GM23248 (cell line): ENCODE measurements around the gene CCDC51. TPM values are rescaled to one million over a fixed set of nuclear protein-coding genes. Genes with fewer than 3 reads are reported as not detected.

Experiments used
- DNase-seq: peaks from one replicate; pipeline ENCODE4 v3.0.0-alpha.2; 2015
- H2AFZ ChIP-seq: fragments of 200-600 bp; sonication (generic); 2 replicates; pipeline ENCODE4 v1.6.1; 2016; ENCODE audit warnings: antibody characterized with exemption
- H3F3A ChIP-seq: fragments of 200-600 bp; sonication (generic); 2 replicates; pipeline ENCODE4 v1.6.1; 2016; ENCODE audit warnings: mild to moderate bottlenecking, antibody characterized with exemption, mixed run types; ENCODE audit not compliant: insufficient read depth
- H3K27ac ChIP-seq: fragments of 200-600 bp; sonication (generic); 2 replicates; pipeline ENCODE4 v1.5.1; 2016; ENCODE audit warnings: mild to moderate bottlenecking
- H3K27me3 ChIP-seq: fragments of 200-600 bp; sonication (generic); replicated peaks from 2 replicates; pipeline ENCODE4 v1.6.1; 2016; ENCODE audit warnings: mild to moderate bottlenecking; ENCODE audit not compliant: insufficient read depth
- H3K36me3 ChIP-seq: fragments of 200-600 bp; sonication (generic); 2 replicates; pipeline ENCODE4 v1.6.1; 2016; ENCODE audit warnings: low read depth, mild to moderate bottlenecking
- H3K4me1 ChIP-seq: fragments of 200-600 bp; sonication (generic); 2 replicates; pipeline ENCODE4 v1.6.1; 2016; ENCODE audit warnings: mild to moderate bottlenecking; ENCODE audit not compliant: insufficient read depth
- H3K4me2 ChIP-seq: fragments of 200-600 bp; sonication (generic); one replicate; pipeline ENCODE4 v1.6.1; 2016; ENCODE audit warnings: mild to moderate bottlenecking; ENCODE audit not compliant: unreplicated experiment
- H3K4me3 ChIP-seq: fragments of 200-600 bp; sonication (generic); 2 replicates; pipeline ENCODE4 v1.5.1; 2016; ENCODE audit warnings: mild to moderate bottlenecking
- H3K79me2 ChIP-seq: fragments of 200-600 bp; sonication (generic); 2 replicates; pipeline ENCODE4 v1.6.1; 2016; ENCODE audit warnings: mild to moderate bottlenecking; ENCODE audit not compliant: insufficient read depth
- H3K9ac ChIP-seq: fragments of 200-600 bp; sonication (generic); 2 replicates; pipeline ENCODE4 v1.6.1; 2016; ENCODE audit warnings: mild to moderate bottlenecking
- H3K9me2 ChIP-seq: fragments of 200-600 bp; sonication (generic); 2 replicates; pipeline ENCODE4 v1.6.1; 2016; ENCODE audit warnings: mixed run types, mild to moderate bottlenecking, moderate library complexity; ENCODE audit not compliant: insufficient read depth
- H3K9me3 ChIP-seq: fragments of 200-600 bp; sonication (generic); one replicate; pipeline ENCODE4 v1.6.1; 2017; ENCODE audit warnings: low read depth
- H4K20me1 ChIP-seq: fragments of 200-600 bp; sonication (generic); 2 replicates; pipeline ENCODE4 v1.6.0; 2016; ENCODE audit not compliant: insufficient read depth
- EZH2 ChIP-seq: fragments of 200-600 bp; sonication (generic); IDR thresholded peaks from 2 replicates; pipeline ENCODE4 v1.6.1; 2018; ENCODE audit warnings: antibody characterized with exemption, mild to moderate bottlenecking; ENCODE audit not compliant: insufficient read depth, poor library complexity, severe bottlenecking
- EZH2phosphoT487 ChIP-seq: fragments of 200-600 bp; sonication (generic); IDR thresholded peaks from 2 replicates; pipeline ENCODE4 v1.6.1; 2018; ENCODE audit warnings: antibody characterized with exemption, moderate library complexity, mild to moderate bottlenecking, low read depth; ENCODE audit not compliant: insufficient read depth
- WGBS, 2 experiments: methylation state at CpG; one replicate each; pipeline ENCODE4 v1.1.6; 2015 to 2017; ENCODE audit warnings: low lambda C conversion rate in 2 of 2, low coverage in 1 of 2; ENCODE audit errors: missing lambda C conversion rate in 2 of 2; 5-methylcytosine and 5-hydroxymethylcytosine counted together
- in situ Hi-C: fragments of 300-500 bp; cut with MboI; formaldehyde crosslinking; loops from 2 replicates; pipeline ENCODE4 v1.15.0; 2020
- polyA plus RNA-seq: library from polyadenylated mRNA; unstranded; fragments of >200 nt; fragmentation: Nextera tagmentation; extraction: Ambion mirVana; gene quantifications from 2 replicates; pipeline ENCODE4 v1.2.1, GENCODE V29; 2016
- total RNA-seq: library from RNA; depleted of rRNA; stranded (reverse); fragments of >200 nt; shearing (Covaris generic); gene quantifications from 2 replicates; pipeline ENCODE4 v1.2.3, GENCODE V29; 2014

The CCDC51 gene
- total and polyA plus RNA-seq, 2 experiments from 2014 or later: 10.1 to 14.0 TPM

DNA sequence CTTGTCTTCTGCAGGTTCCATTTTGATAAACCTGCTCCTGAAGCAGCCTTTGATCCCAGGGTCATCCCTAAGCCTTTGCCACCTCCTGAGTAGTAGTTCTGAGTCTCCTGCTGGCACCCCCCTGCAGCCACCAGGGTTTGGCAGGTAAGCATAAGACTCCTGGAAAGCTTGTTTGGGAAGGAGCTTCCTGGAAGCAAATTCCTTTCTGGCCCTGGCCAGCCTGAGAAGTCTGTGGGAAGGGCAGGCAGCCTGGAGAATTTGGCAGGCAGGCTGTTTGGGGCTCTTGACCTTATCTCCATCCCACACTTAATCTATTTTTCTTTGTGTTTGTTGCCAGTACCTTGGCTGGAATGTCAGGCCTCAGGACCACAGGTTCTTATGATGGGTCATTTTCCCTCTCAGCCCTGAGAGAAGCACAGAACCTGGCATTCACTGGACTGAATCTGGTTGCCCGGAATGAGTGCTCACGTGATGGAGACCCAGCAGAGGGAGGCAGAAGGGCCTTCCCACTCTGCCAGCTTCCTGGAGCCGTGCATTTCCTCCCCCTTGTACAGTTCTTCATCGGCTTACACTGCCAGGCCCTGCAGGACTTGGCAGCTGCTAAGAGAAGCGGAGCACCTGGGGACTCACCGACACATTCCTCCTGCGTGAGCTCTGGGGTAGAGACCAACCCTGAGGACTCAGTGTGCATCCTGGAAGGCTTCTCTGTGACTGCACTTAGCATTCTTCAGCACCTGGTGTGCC is 20.0 kb upstream of the CCDC51 start:
- TF ChIP-seq EZH2phosphoT487: no peak
- TF ChIP-seq EZH2: no peak
- WGBS, 2 experiments: 60 to 69% methylated on average over 7 of the region's 7 CpGs
- H3K27ac ChIP-seq: no peak overlapping the region
- H3F3A ChIP-seq: peaks cover 5% of the 10 kb centered on the region
- no peak overlapping the region for H3K4me2 ChIP-seq
- no peak overlapping the region for H2AFZ ChIP-seq
- in situ Hi-C loops: no loop called here
- H4K20me1 ChIP-seq: no peaks in the 10 kb centered on the region
- no peak overlapping the region for H3K9ac ChIP-seq
- H3K9me3 ChIP-seq: no peaks in the 10 kb centered on the region
- no peaks in the 10 kb centered on the region for H3K79me2 ChIP-seq
- no peaks in the 10 kb centered on the region for H3K27me3 ChIP-seq
- H3K9me2 ChIP-seq: no peaks in the 10 kb centered on the region
- no peak for DNase-seq
- no peak overlapping the region for H3K4me3 ChIP-seq
- peaks cover under 1% of the 10 kb centered on the region for H3K4me1 ChIP-seq
- peaks cover 21% of the 10 kb centered on the region for H3K36me3 ChIP-seq

DNA sequence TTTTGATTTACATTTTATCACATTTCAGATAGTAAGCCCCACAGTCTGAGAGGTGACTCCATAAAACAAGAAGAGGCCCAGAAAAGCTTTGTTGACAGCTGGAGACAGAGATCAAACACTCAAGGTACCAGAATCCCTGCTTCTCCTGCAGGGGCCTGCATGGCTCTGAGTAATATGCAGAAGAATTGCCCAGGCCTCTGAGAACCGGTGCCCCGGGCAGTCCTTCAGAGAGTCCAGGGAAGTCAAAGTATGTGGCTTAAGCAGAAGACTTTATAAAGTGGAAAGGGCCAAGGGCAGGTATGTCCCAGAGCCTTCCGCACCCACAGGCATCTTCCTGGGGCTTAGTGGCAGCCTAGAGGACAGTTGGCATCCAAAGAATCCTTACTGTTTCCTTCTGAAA is 19.4 kb upstream of the CCDC51 start:
- Histone ChIP-seq H3K9me3 (no peaks in the 10 kb centered on the region), H4K20me1 (no peaks in the 10 kb centered on the region), H3K36me3 (peaks cover 27% of the 10 kb centered on the region), H3K4me2 (no peak overlapping the region), H3K27me3 (no peaks in the 10 kb centered on the region), H3K27ac (no peak overlapping the region), H3K79me2 (no peaks in the 10 kb centered on the region), H3K4me1 (no peaks in the 10 kb centered on the region), H3K9me2 (no peaks in the 10 kb centered on the region), H3K4me3 (no peak overlapping the region), H2AFZ (no peak overlapping the region), H3K9ac (no peak overlapping the region), H3F3A (peaks cover 4% of the 10 kb centered on the region)
- WGBS, 2 experiments: 82 to 90% methylated on average over 3 of the region's 3 CpGs
- no peak for DNase-seq
- no peak for TF ChIP-seq EZH2phosphoT487
- TF ChIP-seq EZH2: no peak
- in situ Hi-C loops: no loop called here

DNA sequence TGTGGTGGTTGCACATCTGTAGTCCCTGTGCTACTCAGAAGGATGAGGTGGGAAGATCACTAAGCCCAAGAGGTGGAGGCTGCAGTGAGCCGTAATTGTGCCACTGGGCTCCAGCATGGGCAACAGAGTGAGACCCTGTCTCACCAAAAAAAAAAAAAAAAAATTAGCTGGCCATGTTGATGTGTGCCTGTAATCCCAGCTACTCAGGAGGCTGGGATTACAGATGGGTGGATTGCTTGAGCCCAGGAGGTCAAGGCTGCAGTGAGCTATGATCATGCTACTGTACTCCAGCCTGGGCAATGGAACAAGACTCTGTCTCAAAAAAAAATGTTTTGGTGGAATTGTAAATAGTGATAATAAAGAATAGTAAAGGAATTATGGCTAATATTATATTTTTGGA is 16.5 kb upstream of the CCDC51 start:
- H3K9ac ChIP-seq: no peak overlapping the region

DNA sequence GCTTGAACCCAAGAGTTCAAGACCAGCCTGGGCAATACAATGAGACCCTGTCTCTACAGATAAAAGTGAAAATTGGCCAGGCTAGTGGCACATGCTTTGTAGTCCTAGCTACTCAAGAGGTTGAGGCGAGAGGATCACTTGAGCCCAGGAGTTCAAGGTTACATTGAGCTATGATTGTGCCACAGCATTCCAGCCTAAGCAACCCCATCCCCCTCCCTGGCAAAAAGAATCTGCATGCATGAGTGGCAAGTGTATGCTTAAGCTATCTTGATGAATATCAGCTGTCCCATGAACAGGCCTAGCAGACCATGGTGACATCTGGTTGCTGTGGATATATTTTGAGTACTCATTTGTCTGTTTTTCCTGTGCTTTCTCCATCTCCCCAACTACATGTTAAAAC is 11.4 kb upstream of the CCDC51 start:
- H3K9me3 ChIP-seq: no peaks in the 10 kb centered on the region
- no peaks in the 10 kb centered on the region for H3K27me3 ChIP-seq
- H3F3A ChIP-seq: peaks cover 5% of the 10 kb centered on the region
- no peak overlapping the region for H3K4me3 ChIP-seq
- H4K20me1 ChIP-seq: no peaks in the 10 kb centered on the region
- no peak overlapping the region for H3K4me2 ChIP-seq
- WGBS, 2 experiments: 89 to 96% methylated on average over 1 of the region's 1 CpG
- in situ Hi-C loops: no loop called here
- no peaks in the 10 kb centered on the region for H3K9me2 ChIP-seq
- no peak overlapping the region for H2AFZ ChIP-seq
- H3K79me2 ChIP-seq: peaks cover 24% of the 10 kb centered on the region
- H3K27ac ChIP-seq: no peak overlapping the region
- TF ChIP-seq EZH2phosphoT487: no peak
- no peak for TF ChIP-seq EZH2
- H3K36me3 ChIP-seq: peaks cover 18% of the 10 kb centered on the region
- no peak overlapping the region for H3K9ac ChIP-seq
- DNase-seq: no peak
- H3K4me1 ChIP-seq: peaks cover 8% of the 10 kb centered on the region; the same call in 1 of the 2 replicates

More for the DNA sequence above, 16.5 kb upstream of the CCDC51 start:
- in situ Hi-C loops: no loop called here
- Histone ChIP-seq H3K27me3 (no peaks in the 10 kb centered on the region), H3K4me1 (no peaks in the 10 kb centered on the region), H3K9me2 (no peaks in the 10 kb centered on the region), H3F3A (no peaks in the 10 kb centered on the region; the same call in 1 of the 2 replicates), H2AFZ (no peak overlapping the region), H3K4me2 (no peak overlapping the region), H3K4me3 (no peak overlapping the region), H3K79me2 (no peaks in the 10 kb centered on the region), H4K20me1 (no peaks in the 10 kb centered on the region), H3K9me3 (no peaks in the 10 kb centered on the region), H3K36me3 (peaks cover 32% of the 10 kb centered on the region), H3K27ac (no peak overlapping the region)
- no peak for TF ChIP-seq EZH2
- no peak for TF ChIP-seq EZH2phosphoT487
- no peak for DNase-seq
- WGBS, 2 experiments: 100% methylated on average over 1 of the region's 1 CpG
